GM12875 (cell line): ENCODE data around the gene TMEM128.
"Not testable (repeated sequence)": the region's sequence is repeated elsewhere in the genome, so short reads cannot be mapped to it uniquely, and the experiment has no call there.

ENCODE experiments used
- H3K4me3 ChIP-seq: one replicate; pipeline ENCODE4 v1.5.1; 2011; ENCODE audit warnings: low read depth, low read length, control low read depth
- CTCF ChIP-seq: IDR thresholded peaks from 2 replicates; pipeline ENCODE4 v1.5.1; 2011; ENCODE audit warnings: low read depth, mild to moderate bottlenecking, control low read depth, inconsistent platforms, low read length, moderate library complexity, borderline replicate concordance; ENCODE audit not compliant: insufficient read depth

The TMEM128 gene

GRCh38 chr4:4216648-4217047 is 31.4 kb downstream of the TMEM128 start:
- H3K4me3 ChIP-seq: no peak overlapping the region
- no peak for TF ChIP-seq CTCF

GRCh38 chr4:4213674-4214073 is 34.3 kb downstream of the TMEM128 start:
- H3K4me3 ChIP-seq: not testable (repeated sequence)

GRCh38 chr4:4206204-4206603 is 41.8 kb downstream of the TMEM128 start:
- H3K4me3 ChIP-seq: no peak overlapping the region
- TF ChIP-seq CTCF: no peak

GRCh38 chr4:4204401-4204745 is 43.6 kb downstream of the TMEM128 start:
- TF ChIP-seq CTCF: no peak
- H3K4me3 ChIP-seq: no peak overlapping the region

GRCh38 chr4:4203688-4204400 is 44.2 kb downstream of the TMEM128 start:
- TF ChIP-seq CTCF: no peak
- no peak overlapping the region for H3K4me3 ChIP-seq

GRCh38 chr4:4202510-4202909 is 45.5 kb downstream of the TMEM128 start:
- TF ChIP-seq CTCF: no peak
- no peak overlapping the region for H3K4me3 ChIP-seq

- no peak for TF ChIP-seq CTCF
- H3K4me3 ChIP-seq: no peak overlapping the region
These were observed 47.4 kb downstream of the TMEM128 start for GRCh38 chr4:4200624-4201023.

- TF ChIP-seq CTCF: no peak
These were observed 52.7 kb downstream of the TMEM128 start for GRCh38 chr4:4195354-4195753.

GRCh38 chr4:4188557-4188956 is 59.5 kb downstream of the TMEM128 start:
- not testable (repeated sequence) for H3K4me3 ChIP-seq

More at GRCh38 chr4:4195354-4195753, 52.7 kb downstream of the TMEM128 start:
- H3K4me3 ChIP-seq: no peak overlapping the region
